ENCODE results near the gene IL18.

The IL18 gene

DNA sequence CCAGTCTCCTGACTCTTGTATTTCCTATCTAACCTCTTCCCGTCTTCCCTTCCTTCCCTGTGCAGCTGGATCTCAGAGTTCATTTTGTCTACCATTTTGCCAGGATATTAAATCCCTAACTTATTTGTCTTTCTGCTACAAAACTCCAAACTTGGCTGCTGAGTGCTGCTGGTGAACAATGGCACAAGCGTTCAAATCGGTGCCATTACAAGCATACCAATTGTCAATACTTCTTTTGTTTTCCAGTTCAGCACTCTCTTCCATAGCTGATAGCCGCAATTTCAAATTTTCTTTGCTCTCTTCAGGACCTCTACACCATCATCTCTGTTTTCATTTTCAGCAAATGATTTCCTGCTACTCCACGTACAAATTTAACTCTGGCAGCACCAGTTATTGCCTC lies 13.4 kb downstream of the IL18 start:
- no peak overlapping the region for H2AFZ ChIP-seq (ENCODE audit: low read length)
- no peak overlapping the region for H3K27ac ChIP-seq (ENCODE audit: low read length)
- H3K9me3 ChIP-seq (replicated peaks; ENCODE audit: insufficient read depth, low read length): no peaks in the 10 kb centered on the region
- no peaks in the 10 kb centered on the region for H3K27me3 ChIP-seq (replicated peaks; ENCODE audit: insufficient read depth, low read length)
- H3K9ac ChIP-seq (ENCODE audit: low read length): no peak overlapping the region
- DNase-seq: no peak
- TF ChIP-seq, protein P1, sequence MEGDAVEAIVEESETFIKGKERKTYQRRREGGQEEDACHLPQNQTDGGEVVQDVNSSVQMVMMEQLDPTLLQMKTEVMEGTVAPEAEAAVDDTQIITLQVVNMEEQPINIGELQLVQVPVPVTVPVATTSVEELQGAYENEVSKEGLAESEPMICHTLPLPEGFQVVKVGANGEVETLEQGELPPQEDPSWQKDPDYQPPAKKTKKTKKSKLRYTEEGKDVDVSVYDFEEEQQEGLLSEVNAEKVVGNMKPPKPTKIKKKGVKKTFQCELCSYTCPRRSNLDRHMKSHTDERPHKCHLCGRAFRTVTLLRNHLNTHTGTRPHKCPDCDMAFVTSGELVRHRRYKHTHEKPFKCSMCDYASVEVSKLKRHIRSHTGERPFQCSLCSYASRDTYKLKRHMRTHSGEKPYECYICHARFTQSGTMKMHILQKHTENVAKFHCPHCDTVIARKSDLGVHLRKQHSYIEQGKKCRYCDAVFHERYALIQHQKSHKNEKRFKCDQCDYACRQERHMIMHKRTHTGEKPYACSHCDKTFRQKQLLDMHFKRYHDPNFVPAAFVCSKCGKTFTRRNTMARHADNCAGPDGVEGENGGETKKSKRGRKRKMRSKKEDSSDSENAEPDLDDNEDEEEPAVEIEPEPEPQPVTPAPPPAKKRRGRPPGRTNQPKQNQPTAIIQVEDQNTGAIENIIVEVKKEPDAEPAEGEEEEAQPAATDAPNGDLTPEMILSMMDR (IDR thresholded peaks at IDR 0.05; ENCODE audit: low read length): no peak
- TF ChIP-seq EZH2 (optimal IDR thresholded peaks at IDR 0.05; ENCODE audit: low read depth, low read length): no peak
- no peak for TF ChIP-seq EZH2phosphoT487 (IDR thresholded peaks at IDR 0.05; ENCODE audit: low read length)
- no peak overlapping the region for H3K4me3 ChIP-seq (ENCODE audit: low read length)
- H3K4me2 ChIP-seq (ENCODE audit: low read depth, low read length): no peak overlapping the region
- H3K79me2 ChIP-seq (ENCODE audit: low read length): no peaks in the 10 kb centered on the region
- no peaks in the 10 kb centered on the region for H4K20me1 ChIP-seq (ENCODE audit: insufficient read depth, low read length)
- H3K9me2 ChIP-seq (replicated peaks; ENCODE audit: insufficient read depth, low read length): no peaks in the 10 kb centered on the region
- H3K4me1 ChIP-seq (ENCODE audit: low read length): no peaks in the 10 kb centered on the region
- no peaks in the 10 kb centered on the region for H3F3A ChIP-seq (ENCODE audit: insufficient read depth, low read length)
- H3K36me3 ChIP-seq (replicated peaks; ENCODE audit: insufficient read depth, low read length): no peaks in the 10 kb centered on the region

DNA sequence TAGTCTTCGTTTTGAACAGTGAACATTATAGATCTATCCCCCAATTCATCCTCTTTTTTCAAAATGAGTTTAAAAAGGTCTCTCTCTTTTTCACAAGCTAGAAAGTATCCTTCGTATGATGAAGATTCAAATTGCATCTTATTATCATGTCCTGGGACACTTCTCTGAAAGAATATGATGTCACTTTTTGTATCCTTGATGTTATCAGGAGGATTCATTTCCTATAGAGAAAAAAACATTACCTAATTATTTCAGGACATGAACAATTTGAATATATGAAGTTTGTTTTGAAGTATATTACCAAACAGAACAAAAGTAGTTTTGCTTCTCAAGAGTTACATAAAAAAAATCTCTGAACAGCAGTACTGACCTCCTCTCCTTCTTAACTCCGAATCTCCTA lies 20.3 kb downstream of the IL18 start:
- Histone ChIP-seq H4K20me1 (ENCODE audit: insufficient read depth, low read length) (no peaks in the 10 kb centered on the region), H3K9ac (ENCODE audit: low read length) (no peak overlapping the region), H3K4me2 (ENCODE audit: low read depth, low read length) (no peak overlapping the region)

DNA sequence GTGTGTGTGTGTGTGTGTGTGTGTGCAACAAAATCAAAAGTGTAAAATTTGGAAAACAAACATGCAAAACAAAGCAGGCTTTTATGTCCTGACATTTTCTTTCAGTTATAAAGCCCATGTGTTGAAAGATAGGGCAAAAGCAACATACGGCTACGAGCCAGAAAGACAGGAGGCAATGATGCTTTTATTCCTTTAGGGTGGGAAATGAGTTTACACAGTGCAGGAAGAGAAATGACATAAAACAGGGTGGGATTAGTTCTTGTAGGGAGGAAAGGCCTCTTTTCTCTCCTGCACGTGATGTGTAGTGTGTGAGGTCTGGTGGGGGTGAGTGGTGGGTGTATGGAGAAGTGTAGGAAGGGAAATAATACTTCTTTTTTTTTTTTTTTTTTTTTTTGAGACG lies 29.4 kb downstream of the IL18 start:
- no peaks in the 10 kb centered on the region for H3K27me3 ChIP-seq (replicated peaks; ENCODE audit: insufficient read depth, low read length)
- DNase-seq: no peak
- no peaks in the 10 kb centered on the region for H3K9me3 ChIP-seq (replicated peaks; ENCODE audit: insufficient read depth, low read length)

More for the DNA sequence above, 20.3 kb downstream of the IL18 start:
- H3K27ac ChIP-seq (ENCODE audit: low read length): no peak overlapping the region
- no peaks in the 10 kb centered on the region for H3K9me3 ChIP-seq (replicated peaks; ENCODE audit: insufficient read depth, low read length)
- no peaks in the 10 kb centered on the region for H3K79me2 ChIP-seq (ENCODE audit: low read length)
- H3K36me3 ChIP-seq (replicated peaks; ENCODE audit: insufficient read depth, low read length): no peaks in the 10 kb centered on the region
- no peak for TF ChIP-seq EZH2phosphoT487 (IDR thresholded peaks at IDR 0.05; ENCODE audit: low read length)
- TF ChIP-seq EZH2 (optimal IDR thresholded peaks at IDR 0.05; ENCODE audit: low read depth, low read length): no peak
- TF ChIP-seq, protein P1 (IDR thresholded peaks at IDR 0.05; ENCODE audit: low read length): no peak
- no peak overlapping the region for H3K4me3 ChIP-seq (ENCODE audit: low read length)
- no peaks in the 10 kb centered on the region for H3K4me1 ChIP-seq (ENCODE audit: low read length)
- no peak overlapping the region for H2AFZ ChIP-seq (ENCODE audit: low read length)
- DNase-seq: no peak
- H3K27me3 ChIP-seq (replicated peaks; ENCODE audit: insufficient read depth, low read length): no peaks in the 10 kb centered on the region
- no peaks in the 10 kb centered on the region for H3K9me2 ChIP-seq (replicated peaks; ENCODE audit: insufficient read depth, low read length)
- no peaks in the 10 kb centered on the region for H3F3A ChIP-seq (ENCODE audit: insufficient read depth, low read length)

More for the DNA sequence above, 29.4 kb downstream of the IL18 start:
- Histone ChIP-seq H3K4me3 (ENCODE audit: low read length) (no peak overlapping the region), H3K9me2 (replicated peaks; ENCODE audit: insufficient read depth, low read length) (no peaks in the 10 kb centered on the region), H3F3A (ENCODE audit: insufficient read depth, low read length) (peaks cover 19% of the 10 kb centered on the region; the same call in 1 of the 2 replicates), H3K4me2 (ENCODE audit: low read depth, low read length) (no peak overlapping the region), H4K20me1 (ENCODE audit: insufficient read depth, low read length) (no peaks in the 10 kb centered on the region), H3K27ac (ENCODE audit: low read length) (no peak overlapping the region), H3K4me1 (ENCODE audit: low read length) (peaks cover 23% of the 10 kb centered on the region), H2AFZ (ENCODE audit: low read length) (no peak overlapping the region), H3K79me2 (ENCODE audit: low read length) (no peaks in the 10 kb centered on the region), H3K9ac (ENCODE audit: low read length) (no peak overlapping the region), H3K36me3 (replicated peaks; ENCODE audit: insufficient read depth, low read length) (no peaks in the 10 kb centered on the region)
- TF ChIP-seq EZH2 (optimal IDR thresholded peaks at IDR 0.05; ENCODE audit: low read depth, low read length): no peak
- TF ChIP-seq, protein P1 (IDR thresholded peaks at IDR 0.05; ENCODE audit: low read length): no peak
- TF ChIP-seq EZH2phosphoT487 (IDR thresholded peaks at IDR 0.05; ENCODE audit: low read length): no peak

Measured in MM.1S (cell line).